HG03039 (cell line): ENCODE data around the gene IL32.

Experiments used
- ATAC-seq: cut with Tn5 transposase; IDR thresholded peaks from one replicate; pipeline ENCODE4 v1.9.1; 2021; ENCODE audit warnings: mild to moderate bottlenecking, moderate library complexity; ENCODE audit not compliant: unreplicated experiment

IL32 gene

DNA sequence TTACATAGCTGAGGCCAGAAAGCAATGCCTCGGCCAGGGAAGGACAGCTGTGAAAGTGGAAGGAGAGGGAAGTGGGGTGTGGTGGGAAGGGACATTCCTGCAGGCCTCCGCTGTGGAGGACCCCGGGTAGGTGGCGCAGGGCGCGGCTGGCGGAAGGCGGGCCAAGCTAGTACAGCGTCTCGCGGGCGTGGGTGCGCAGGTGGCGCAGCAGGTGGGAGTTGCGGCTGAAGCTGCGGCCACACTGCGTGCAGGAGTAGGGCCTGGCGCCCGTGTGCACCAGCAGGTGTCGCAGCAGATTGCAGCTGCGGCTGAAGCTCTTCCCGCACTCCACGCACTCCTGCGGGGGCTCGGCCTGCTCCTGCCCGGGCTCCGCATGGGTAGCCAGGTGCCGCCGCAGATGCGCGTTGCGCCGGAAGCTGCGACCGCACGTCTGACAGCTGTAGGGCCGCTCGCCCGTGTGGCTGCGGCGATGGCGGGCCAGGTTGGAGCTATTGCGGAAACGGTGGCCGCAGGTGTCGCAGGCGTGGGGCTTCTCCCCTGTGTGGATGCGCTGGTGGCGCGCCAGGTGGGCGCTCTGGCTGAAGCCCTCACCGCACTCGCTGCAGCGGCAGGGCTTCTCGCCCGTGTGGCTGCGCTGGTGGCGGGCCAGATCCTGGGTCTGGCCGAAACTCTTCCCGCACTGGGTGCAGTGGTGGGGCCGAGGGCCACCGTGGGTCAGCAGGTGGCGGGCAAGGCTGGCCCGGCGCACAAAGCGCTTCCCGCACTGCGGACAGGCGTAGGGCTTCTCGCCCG is 23.7 kb downstream of the IL32 start:
- no peak for ATAC-seq

DNA sequence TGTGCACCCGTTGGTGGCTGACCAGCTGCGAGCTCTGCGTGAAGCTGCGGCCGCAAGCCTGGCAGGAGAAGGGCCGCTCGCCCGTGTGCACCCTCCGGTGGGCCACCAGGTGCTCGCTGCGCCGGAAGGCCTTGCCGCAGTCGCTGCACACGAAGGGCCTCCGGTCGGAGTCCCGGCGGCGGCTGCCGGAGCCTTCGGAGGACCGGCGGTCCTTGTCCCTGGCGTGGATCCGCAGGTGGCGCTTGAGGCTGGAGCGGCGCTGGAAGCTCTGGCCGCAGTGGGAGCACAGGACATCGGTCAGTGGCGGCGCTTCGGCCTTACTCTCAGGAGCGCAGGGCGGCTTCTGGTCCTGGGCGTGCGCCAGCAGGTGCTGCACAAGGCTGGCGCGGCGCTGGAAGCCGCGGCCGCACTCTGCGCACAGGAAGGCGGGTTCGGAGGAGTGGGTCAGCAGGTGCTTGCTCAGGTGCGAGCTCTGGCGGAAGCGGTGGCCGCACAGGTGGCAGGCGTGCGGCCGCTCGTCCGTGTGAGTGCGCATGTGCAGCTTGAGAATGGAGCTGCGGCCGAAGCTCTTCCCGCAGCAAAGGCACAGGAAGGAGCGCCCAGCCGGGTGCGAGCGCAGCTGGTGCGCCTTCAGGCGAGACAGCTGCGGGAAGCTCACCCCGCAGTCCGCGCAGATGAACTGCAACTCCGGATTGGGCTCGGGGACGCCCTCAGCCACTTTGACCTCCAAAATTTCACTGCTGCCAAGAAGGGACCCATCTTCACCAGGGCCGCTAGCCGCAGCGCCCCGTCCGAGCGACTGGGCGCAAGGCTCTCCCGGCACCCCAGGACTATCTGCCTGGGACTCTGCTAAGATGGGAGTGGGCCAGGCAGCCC is 24.5 kb downstream of the IL32 start:
- no peak for ATAC-seq

DNA sequence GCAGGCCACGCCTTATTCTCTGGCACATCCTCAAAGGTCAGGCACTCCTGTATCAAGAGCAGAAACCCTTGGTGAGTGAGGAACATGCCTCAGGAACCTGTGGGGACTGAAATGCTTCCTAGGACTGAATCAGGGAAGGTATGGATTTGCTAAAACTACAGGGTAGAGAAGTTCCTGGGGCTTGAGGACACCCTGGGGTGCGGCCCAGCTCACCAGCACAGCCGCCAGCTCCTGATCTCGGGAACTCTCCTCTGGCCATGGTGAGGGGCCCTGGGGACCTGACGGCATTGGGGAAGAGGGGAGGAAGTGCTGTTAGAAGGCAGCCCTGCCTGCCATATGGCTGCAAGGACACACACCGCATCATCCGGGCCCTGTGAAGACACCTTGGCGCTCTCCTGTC is 26.1 kb downstream of the IL32 start:
- no peak for ATAC-seq

DNA sequence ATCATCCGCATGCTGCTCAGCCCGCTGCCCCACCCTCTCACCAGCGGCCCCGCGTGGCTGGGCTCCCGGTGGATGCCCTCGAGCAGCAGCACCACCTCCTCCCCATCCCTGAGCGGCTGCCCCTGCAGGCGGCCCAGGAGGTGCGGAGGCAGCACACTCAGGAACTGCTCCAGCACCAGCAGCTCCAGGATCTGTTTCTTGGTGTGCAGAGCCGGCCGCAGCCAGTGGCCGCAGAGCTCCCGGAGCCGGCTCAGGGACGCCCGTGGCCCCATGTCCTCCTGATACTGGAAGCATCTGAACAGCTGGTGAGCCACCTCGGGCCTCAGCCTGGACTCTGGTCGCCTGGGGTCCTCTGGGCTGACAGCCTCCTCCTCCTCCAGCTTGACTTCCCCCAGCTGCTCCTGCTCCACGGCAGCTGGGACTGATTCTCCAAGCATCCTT is 27.1 kb downstream of the IL32 start:
- ATAC-seq, result no peak

DNA sequence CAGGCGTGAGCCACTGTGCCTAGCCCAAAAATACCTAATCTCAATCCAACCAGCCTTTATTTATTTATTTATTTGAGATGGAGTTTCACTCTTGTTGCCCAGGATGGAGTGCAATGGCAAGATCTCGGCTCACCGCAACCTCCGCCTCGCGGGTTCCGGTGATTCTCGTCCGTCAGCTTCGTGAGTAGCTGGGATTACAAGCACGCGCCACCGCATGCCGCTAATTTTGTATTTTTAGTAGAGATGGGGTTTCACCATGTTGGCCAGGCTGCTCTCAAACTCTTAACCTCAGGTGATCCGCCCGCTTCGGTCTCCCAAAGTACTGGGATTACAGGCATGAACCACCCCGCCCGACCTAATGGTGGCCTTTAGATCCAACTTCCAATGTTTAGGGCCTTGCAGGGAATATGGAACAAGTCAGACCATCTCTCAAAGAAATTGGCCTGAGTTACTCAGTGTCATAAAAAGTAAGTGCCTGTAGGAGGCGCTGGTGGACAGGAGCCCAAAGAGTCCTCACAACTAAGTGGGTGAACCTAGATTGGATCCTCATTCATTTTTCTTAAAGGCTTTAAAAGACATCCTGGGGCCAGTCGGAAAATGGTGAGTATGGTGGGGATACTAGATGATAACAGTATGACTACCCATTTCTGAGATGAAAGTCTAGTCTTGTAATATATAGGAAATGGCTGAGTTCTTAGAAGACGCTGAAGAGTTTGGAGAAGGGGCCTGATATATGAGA is 29.0 kb downstream of the IL32 start:
- ATAC-seq, result no peak

DNA sequence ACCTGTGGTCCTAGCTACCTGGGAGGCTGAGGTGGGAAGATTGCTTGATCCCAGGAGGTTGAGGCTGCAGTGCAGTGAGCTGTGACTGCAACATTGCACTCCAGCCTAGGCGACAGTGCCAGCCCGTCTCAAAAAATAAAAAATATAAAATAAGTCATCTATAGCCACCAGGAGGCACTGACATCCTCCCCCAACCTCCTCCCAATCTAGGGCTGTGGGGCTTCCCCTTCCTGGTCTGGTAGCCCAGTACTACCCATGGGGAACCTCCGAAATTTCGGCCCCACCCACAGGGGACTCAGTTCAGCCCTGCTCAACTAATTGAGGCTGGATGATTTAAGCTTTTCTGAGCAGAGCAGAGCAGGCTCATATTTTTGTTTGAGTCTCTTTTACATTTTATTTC is 30.4 kb downstream of the IL32 start:
- peak; percentile 55 for ATAC-seq

DNA sequence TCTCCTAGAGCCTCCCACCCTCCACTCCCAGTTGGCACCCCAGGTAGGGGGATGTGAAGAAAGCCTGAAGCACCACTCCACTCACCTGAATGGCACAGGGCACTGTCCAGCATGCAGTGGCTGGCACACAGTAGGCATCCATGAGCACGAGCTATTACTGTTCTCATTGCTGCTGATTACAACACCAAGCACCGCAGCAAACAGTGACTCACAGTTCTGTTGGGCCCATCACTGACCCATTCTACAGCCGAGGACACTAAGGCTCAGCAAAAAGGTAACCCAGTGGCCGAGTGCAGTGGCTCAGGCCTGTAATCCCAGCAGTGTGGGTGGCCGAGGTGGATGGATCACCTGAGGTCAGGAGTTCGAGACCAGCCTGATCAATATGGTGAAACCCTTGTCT is 30.9 kb downstream of the IL32 start:
- no peak for ATAC-seq

DNA sequence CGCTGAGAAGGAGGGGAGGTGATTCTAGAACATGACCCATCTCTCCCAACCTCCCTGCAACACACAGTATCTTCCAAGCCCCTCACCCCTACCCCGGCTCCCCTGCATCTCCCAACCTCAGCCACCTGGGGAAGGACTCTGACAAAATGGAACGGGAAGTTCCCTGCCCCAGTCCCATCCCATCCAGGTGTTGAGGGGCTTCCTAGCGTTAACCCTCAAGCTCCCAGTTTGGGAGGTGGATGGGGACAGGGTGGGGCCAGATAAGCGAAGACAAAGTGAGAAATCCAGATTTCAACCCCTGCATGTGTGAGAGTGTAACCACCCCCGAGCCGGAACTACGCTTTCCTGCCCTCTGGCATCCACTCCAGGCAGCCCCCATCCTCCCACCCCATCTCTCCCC is 31.8 kb downstream of the IL32 start:
- ATAC-seq, result no peak

DNA sequence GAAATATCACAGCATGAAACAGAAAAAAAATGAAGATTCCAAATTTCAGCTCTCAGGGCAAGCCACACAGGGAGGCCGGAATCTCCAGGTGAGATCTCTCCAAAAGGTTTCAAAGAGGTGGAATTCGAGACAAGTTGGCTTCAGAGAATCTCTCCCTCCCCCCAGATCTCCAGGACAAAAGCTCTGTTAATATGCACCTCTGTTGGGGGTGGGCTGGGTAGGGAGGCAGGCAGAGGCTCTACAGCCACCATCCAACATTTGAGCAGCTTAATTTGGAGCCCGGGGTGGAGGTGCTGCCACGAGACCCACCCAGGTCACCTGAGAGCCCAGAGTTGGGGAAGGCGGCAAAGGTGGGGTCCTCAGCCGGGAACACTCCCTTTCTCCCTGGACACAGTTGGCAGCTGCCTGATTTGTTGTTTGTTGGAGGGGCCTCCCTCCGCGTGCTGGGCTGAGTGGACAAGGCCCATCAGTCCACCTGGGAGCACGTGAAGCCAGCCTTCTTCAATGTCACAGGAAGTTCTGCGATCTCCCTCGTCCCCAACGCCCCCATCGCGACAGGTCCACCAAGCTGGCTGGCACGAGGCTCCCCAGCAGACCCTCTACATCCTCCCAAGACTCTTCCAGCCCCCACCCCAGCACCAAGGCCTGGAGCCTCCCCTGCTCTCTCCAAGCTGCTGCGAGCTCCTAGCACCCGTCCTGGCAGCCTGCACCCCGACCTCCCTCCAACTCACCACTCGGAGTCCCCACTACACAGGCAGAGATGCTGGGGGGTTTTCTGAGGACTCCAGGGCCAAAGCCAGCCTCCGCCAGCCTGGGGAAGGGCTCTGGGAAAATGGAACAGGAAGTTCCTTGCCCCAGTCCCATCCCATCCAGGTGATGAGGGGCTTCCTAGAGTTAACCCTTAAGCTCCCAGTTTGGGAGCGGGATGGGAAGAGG is 33.3 kb downstream of the IL32 start, which contains the start of gene ZSCAN10:
Gene ZSCAN10 (minus strand): TSS at position 836 of the 936 bp plus-strand sequence. CDS start 6,357 bp downstream, outside the sequence.
- ATAC-seq, result no peak

DNA sequence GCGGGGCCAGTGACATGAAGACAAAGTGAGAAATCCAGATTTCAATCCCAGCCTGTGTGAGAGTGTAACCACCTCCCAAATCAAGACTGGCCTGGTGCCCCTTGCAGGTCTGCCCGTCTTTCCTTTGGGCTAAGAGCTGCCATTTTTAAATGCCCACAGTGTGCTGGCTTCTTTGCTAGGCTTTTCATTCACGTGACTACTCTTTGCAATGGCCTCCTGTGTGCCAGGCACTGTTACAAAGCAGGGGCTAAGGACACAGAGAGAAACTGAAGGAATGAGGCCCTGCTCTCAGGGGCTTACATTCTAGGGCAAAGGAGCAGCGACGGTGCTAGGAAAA is 33.9 kb downstream of the IL32 start:
- no peak for ATAC-seq

DNA sequence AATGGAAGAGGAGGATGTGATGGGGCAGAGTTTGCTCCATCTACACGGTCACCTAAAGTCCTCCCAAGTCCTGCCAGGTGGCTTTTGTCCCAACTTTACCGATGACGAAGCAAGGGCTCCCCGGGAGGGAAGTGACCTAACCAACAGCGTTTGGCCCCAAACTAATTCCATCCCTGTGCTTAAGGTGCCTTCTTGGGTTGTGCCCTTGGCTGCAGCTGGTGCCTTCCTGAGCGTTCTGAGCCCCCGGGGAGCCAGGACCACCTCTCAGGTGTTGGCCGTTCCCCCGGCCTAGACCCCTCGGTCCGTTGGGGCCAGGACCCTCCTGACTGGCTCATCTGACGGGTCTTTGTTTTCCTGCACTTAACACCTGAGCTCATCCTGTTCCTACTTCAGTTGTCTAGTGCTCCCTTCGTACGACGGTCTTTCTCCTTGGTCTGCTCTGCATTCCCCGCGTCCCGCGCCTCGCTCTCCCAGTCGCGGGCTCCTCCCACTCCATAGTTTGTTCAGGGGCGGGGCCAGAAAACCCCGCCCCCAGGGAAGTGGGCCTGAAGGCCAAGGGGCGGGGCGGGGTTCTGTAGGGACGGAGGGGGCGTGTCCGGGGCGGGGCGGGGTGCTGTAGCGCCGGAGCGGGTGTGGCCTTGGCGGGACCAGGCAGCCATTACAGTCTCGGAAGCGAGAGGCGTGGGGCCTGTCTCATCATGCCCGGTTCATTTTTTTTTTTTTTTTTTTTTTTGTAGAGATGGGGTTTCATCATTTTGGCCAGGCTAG is 34.5 kb downstream of the IL32 start:
- ATAC-seq, result peak; percentile 52

DNA sequence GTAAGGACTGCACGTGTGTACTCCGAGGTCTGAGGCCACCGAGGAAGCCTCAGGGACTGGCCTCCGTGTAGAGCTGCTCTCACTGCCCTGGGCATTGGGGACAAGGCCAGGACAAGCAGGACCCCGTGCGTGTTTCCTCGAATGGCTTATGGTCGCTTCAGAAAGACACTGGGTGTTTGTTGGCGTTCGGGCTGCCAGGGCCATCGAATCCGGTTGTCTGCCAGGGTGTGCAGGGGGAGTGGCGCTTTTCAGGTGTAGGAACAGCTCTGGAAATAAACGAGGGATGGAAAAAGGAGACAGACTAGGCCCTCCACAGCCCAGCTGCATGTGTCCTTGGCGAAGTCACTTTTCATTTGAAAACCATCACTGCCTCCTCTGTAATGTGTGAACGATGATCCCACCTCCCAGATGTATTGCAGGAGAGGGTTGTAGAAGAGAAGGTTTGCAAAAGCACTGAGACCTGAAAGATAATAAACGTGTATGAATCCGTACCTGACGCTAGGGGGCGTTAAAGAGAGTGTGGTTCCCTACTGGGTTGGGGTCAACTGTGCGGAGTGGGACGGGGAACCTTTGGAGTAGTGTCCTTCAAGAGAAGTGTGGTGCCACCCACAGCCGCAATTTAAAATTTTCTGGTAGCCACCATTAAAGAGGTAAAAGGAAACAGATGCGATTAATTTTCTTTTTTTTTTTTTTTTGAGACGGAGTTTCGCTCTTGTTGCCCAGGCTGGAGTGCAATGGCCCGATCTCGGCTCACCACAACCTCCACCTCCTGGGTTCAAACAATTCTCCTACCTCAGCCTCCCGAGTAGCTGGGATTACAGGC is 35.8 kb downstream of the IL32 start:
- ATAC-seq, result no peak

DNA sequence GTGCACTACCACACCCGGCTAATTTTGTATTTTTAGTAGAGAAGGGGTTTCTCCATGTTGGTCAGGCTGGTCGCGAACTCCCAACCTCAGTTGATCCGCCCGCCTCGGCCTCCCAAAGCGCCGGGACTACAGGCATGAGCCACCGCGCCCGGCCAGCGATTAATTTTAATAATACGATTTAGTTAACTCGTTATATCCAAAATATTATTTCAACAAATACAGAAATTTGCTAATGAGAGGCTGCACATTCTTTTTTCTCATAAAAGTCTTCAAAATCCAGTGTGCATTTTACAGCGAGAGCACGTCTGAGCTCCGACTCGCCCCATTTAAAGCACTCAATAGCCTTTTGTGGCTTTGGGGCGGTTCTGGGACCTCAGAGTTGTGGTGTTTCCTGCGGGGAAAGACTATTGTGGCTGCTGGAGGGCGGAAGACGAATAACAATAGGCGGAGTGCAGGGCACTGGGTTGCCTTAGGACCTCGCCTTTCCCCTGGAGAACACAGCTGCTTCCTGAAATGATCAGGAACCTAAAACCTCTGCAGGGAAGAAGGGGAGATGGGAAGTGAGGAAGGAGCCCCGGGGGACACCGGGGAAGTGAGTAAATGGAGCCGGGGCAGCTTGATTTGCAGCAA is 36.5 kb downstream of the IL32 start:
- no peak for ATAC-seq

DNA sequence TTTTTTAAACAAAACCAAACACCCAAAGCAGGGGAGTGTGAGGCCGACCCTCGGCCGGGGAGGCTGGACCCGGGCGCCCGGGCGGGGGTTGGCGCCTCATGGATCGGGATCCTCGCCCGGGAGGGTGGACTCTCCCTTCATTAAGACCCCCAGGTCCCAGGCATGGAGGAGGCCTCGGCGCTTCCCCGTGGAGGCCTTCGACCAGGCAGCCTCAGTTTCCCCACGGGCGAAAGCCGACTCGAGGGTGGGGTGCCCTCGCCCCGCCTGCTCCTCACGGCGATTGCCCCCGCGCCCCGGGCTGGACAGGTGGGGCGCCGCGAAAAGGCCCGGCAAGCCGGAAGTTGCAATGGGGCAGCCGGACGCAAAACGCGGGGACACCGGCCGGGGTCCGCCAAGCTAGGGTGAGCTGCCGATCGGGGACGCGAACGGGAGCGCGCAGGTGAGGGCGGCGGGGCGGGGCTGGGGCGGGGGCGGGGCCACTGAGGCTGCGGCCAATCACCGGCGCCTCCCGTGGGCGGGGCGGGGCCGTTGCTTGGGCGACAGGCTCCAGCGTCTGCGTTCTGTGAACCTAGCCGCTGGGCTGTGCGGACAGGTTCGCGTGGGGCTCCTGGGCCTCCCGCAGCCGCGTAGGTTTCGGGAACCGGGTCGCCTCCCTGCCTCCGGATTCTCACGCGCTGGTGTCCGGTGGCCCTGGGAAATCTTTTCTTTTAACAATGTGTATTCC is 40.9 kb downstream of the IL32 start:
- peak; percentile 78 for ATAC-seq

DNA sequence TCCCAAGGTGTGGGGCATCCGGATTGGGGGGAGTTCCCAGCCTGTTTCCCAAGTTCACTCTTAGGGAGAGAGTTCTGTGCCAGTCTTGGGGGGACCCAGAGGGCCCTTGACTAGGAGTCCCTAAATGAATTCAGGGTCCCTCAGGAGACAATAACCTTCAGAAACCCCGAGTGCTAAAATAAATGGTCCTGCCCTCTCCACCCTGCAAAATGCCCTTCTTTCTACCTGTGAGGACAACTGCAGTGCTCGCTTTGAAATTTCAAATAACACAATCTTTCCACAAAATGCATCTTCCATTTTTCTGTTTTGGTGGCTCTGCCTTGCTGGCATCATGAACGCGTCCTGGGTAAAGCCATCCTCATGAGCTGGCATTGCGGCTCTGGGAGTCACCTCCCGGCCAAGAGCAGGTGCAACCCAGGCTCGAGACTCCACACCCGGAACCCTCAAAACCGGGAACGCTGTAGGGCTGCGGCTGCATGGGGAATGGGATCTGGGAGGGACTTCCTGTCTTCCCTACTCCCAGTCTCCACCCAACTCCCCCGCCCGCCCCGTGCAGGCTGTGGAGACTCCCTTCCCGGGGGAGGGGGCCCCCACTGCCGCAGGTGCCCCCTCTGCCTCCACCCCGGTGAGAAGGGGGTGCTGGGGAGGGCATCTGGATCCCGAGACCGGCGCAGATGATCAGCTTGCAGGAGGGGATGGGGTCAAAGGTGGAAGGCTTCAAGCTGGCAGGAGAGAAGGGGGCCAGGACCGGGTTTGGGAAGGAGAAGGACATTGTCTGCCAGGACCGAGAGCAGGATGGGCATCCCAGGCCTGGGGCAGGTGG is 46.8 kb downstream of the IL32 start, which contains the start of gene ZNF205:
Gene ZNF205 (plus strand): TSS at position 529 of the 823 bp plus-strand sequence. CDS start 845 bp downstream, outside the sequence.
- no peak for ATAC-seq

DNA sequence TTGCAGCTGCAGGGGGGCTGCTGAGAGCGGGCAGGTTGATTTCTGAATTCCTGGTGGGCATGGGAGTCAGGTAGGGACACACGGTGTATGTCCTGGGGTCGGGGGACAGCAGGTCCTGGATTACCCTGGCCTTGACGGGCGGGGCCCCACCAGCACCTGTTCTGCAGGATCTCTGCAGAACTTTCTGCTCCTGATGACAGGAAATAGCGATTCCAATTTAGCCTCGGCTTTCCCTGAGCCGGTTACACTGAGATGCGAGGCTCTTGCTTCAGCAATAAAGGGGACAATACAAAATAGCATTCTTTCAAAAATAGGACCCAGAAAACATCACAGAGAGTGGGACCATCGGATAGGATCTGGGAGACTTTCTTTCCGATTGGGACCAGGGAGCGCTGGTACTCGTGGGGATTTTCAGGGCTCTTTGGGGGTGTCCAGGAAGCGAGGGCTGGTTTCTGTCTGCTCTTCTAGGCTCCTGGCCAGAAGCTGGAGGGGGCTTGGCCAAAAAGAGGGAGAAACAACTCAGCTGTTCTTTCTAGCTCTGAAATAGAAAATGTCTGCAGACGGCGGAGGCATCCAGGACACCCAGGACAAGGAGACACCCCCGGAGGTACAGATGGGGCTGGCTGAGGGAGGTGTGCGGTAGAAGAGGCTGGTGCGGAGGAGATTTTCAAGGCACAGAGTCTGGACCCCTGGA is 47.6 kb downstream of the IL32 start:
- no peak for ATAC-seq
